GM18858 (cell line): ENCODE measurements around the gene SYCP2.
"Not testable (repeated sequence)": the region's sequence is repeated elsewhere in the genome, so short reads cannot be mapped to it uniquely, and the experiment has no call there.

Experiments used
- ATAC-seq: cut with Tn5 transposase; IDR thresholded peaks from one replicate; pipeline ENCODE4 v1.9.1; 2021; ENCODE audit not compliant: unreplicated experiment

The SYCP2 gene

DNA sequence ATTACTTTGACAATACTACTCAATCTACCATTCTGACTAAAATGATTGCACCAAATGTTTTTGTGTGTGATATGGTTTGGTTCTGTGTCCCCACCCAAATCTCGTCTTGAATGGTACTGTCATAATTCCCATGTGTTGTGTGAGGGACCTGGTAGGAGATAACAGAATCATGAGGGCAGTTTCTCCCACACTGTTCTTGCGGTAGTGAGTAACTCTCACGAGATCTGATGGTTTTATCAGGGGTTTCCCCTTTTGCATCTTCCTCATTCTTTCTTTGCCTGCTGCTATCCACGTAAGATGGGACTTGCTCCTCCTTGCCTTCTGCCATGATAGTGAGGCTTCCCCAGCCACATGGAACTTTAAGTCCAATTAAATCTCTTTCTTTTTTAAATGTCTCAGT is 20.8 kb downstream of the SYCP2 start:
- ATAC-seq = no peak

DNA sequence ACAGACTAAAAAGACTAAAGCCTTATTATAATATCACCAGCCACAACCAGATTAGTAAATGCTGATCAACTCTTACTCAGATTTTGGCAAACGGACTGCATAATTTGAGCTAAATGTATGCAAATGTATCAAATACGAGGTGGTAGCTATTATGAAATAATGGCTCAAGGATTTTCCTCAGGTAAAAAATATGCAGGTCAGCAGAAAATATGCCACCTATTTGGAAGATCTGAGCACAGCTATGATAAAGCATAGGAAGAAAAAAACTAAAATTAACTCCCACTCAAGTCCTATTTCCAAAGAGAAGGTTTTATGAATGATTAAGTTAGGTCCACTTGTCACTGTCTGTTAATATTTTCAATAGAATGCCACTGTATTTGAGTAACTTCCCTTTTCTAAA is 22.4 kb downstream of the SYCP2 start:
- ATAC-seq = no peak

GRCh38 chr20:59908855-59909254 is 24.6 kb downstream of the SYCP2 start:
- no peak for ATAC-seq

DNA sequence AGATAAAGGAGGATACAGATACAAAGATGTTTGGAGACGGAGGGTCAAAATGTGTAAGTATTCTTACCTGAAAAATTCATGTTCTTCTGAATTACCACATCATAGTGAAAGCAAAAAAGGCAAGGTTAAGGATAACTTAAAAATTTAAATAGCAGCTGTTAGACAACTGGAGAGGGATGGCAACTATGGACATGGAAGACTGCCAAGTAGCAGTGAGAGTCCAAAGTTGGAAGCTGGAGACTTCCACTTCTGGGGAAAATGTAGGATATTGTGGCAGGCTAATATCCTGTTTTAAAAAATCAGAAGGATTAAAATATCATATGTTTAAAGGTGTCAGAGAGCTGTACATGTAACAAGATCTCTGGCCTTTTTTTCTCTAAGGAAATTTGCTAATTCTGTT is 29.8 kb downstream of the SYCP2 start:
- ATAC-seq = no peak

DNA sequence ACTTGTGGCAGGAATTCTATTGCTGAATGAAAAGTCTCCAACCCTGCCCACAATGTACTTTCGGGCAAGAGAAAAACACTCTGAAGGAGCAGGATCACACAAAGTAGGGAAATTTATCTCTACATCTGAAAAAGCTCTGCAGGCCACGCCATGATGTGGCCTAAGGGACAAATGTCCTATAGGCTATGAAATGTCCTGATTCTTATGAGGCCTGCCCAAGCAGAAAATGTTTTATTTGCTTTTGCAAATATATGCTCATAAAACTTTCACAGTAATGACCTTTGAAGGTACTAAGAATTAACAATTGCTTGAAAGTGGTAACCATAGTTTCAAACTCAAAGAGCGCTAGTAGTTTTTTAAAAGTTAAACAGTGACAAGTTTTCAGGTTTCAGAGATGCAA is 31.0 kb downstream of the SYCP2 start:
- no peak for ATAC-seq

GRCh38 chr20:59895908-59896307 is 37.5 kb downstream of the SYCP2 start:
- ATAC-seq = no peak

- ATAC-seq = no peak
These were observed 41.9 kb downstream of the SYCP2 start for GRCh38 chr20:59891581-59891980.

DNA sequence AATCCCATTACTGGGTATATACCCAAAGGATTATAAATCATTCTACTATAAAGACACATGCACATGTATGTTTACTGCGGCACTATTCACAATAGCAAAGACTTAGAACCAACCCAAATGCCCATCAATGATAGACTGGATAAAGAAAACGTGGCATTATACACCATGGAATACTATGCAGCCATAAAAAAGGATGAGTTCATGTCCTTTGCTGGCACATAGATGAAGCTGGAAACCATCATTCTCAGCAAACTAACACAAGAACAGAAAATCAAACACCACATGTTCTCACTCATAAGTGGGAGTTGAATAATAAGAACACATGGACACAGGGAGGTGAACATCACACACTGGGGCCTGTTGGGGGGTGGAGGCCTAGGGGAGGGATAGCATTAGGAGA is 43.4 kb downstream of the SYCP2 start:
- not testable (repeated sequence) for ATAC-seq

DNA sequence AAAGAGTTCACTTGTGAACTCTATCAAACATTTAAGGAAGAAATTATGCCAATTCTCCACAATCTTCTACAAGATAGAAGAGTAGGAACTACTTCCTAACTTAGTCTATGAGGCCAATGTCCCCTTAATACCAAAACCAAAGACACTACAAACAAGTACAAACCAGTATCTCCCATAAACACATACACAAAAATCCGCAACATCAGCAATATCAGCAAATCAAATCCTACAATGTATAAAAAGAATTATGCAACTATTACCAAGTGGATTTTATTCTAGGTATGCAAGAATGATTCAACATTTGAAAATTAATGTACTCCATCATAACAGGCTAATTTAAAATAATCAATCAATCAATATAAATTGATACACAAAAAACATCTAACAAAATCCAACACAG is 45.4 kb downstream of the SYCP2 start:
- ATAC-seq = no peak

DNA sequence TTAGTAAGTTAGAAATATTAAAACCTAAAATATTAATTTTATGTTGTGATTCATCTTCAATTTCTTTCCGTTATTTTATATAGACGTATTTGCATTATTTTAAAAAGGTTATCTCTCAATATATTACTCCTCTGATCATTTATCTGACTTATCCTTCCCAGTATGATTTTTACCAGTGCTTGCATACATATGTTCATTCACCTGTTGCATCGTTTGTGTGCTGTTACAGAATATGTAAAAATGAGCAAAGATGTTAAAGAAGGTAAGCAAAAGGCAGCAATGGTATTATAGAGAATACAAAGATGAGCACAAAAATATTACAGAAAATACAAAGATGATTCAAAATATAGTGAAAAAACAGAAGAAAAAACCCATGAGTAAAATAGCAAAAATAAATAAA is 48.9 kb downstream of the SYCP2 start:
- ATAC-seq = no peak

GRCh38 chr20:59880198-59880597 is 53.2 kb downstream of the SYCP2 start:
- no peak for ATAC-seq

GRCh38 chr20:59873409-59873808 is 60.0 kb downstream of the SYCP2 start:
- ATAC-seq = no peak

- ATAC-seq = no peak
These were observed 62.3 kb downstream of the SYCP2 start for GRCh38 chr20:59871096-59871495.

DNA sequence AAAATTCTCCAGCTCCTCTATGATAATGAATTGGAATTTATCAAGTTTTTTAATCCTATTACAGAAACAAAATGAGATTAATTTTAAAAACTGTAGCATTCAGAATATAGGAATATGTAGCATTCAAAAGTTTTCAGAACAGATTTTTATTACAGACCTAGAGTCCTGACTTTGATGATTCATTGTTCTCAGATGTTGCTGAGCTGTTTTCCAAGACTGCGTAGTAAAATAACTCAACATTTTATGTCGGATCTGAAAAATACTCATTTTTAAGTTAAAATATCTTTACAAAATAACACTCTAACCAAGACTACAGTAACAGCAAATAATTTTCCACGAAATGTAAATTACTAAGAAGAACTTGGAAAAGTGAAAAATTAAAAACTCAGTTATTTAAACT is 67.1 kb downstream of the SYCP2 start:
- ATAC-seq = no peak

DNA sequence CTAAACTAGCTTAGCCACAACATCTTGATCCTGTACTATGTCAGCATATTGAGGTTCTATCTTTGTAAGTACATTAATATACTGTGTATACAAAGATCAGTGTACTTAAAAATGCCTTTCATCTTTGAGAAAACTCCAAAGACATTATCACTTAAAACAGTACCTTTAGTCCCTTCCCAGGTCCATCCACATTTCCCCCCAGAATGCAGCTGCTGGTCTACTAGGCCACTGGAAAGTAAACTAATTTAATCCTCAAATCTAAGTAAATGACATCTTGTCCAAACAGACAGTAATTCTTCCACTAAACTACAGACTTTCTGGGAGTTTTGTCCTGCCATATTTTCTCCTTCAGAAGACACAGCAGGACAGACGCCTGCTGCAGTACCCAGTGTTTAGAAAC is 68.7 kb downstream of the SYCP2 start:
- ATAC-seq = no peak

DNA sequence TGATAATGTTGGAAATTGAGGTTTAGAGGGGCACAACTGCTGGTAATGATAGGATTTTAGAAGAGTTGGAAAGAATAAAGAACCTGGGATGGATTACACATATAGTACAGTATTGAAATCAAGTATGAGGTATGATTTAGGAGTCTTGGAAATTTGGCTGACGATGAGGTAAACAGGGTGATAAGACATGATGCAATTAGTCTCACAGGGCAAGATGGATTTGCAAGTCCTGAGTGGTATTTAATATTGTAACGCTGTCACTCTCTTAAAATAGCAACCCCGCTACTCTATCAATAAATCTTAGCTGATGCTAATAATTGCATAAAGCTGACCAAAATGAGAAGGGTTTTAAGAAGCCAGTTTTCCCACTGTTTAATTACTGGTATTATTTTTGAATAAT is 70.4 kb downstream of the SYCP2 start:
- ATAC-seq = no peak

- ATAC-seq = no peak
These were observed 72.0 kb downstream of the SYCP2 start for GRCh38 chr20:59861401-59861800.

DNA sequence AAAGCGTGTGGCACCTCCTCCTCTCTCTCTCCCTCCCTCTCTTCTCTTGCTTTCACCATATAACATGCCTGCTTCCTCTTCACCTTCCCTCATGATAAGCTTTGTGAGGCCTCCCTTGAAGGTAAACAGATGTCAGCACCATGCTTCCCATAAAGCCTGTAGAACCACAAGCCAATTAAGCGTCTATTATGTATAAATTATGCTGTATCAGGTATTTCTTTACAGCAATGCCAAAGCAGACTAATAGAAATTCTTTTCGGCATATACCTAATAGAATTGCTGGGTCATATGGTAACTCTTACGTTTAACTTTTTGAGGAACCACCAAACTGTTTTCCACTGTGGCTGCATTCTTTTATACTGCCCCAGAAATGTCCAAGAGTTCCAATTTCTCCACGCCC is 75.0 kb downstream of the SYCP2 start:
- no peak for ATAC-seq

GRCh38 chr20:59857966-59858365 is 75.5 kb downstream of the SYCP2 start:
- no peak for ATAC-seq

GRCh38 chr20:59856941-59857340 is 76.5 kb downstream of the SYCP2 start:
- ATAC-seq = not testable (repeated sequence)

DNA sequence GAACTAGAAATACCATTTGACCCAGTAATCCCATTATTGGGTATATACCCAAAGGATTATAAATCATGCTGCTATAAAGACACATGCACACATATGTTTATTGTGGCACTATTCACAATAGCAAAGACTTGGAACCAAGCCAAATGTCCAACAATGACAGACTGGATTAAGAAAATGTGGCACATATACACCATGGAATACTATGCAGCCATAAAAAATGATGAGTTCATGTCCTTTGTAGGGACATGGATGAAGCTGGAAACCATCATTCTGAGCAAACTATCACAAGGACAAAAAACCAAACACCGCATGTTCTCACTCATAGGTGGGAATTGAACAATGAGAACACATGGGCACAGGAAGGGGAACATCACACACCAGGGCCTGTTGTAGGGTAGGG is 76.9 kb downstream of the SYCP2 start:
- not testable (repeated sequence) for ATAC-seq

DNA sequence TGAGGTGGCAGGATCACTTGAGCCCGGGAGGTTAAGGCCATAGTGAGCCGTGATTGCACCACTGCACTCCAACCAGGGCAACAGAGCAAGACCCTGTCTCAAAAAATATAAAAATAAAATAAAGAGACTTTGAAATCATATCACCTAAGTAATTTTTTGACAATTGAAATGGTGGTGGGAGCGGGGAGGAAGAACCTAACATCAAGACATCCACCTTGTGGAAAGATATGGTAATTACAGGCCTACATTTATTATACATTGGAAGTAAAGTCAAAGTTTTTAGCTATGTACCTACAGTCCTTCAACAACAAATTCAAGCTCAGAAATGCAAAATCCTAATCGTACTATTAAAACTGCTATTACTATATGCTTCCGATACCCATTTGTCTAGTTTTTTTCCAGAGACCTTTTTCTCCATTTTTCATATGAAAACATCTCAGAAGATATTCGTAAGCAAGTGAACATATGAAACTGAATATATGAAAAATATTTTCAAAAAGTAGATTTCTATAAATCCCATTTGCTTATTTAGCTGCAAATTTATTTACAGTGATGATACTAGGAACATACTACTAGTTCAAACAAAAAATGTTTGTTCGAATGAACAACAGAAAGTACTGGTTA is 83.3 kb downstream of the SYCP2 start:
- no peak for ATAC-seq

DNA sequence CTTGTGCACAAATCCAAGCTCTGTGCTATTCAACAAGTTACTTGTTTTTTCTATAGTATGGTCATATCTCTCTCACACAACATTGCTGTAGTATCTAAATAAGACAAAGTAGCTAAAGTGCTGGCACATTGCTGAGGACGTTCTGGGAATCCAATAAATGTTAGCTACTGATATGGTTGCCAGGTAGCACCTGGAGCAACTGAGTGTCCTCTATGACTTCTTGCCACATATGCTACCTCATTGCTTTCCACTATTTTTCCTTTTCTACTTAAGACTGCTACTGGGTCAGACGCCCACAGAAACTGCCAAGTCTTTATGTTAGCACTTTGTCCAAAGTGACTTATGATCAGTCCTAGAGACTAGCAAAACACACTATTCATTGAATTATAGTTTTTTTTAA is 85.3 kb downstream of the SYCP2 start:
- ATAC-seq = no peak

DNA sequence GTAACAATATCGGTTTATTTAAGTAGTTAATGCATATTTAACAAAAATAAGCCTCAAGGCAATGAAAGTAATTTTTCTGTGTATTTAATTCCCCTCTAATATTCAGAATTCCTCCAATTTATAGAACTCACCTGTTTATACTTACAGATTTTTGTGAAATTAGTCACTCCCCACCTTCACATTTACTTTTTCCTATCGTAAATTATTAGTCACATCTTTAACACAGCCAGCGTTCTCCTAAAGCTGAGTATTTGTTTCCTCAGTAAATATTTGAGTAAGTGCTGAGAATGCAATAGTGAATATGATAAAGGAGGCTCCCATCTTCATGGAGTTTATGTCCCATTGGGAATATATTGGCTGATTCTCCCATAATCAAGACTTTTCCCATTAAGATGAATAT is 88.0 kb downstream of the SYCP2 start:
- ATAC-seq = no peak
